Adrenal gland (tissue), 5 donors: ENCODE measurements around the gene CYP21A2.

ENCODE experiments used
- CTCF ChIP-seq, 6 experiments: fragments of 450-650 bp in 4 of 6; fragments of 200-600 bp in 2 of 6; sonication (generic) in 1 of 6; IDR thresholded peaks; 1 replicate in 5 of 6; 2 replicates in 1 of 6; pipeline versions ENCODE4 v1.5.1 to v1.8.0; 2016 to 2021; ENCODE audit warnings: antibody characterized with exemption in 6 of 6, mild to moderate bottlenecking in 2 of 6, moderate library complexity in 1 of 6
- POLR2A ChIP-seq, 2 donors: fragments of 450-650 bp; IDR thresholded peaks; one replicate each; pipeline ENCODE4 v1.6.1; 2017; ENCODE audit warnings: antibody characterized with exemption in 2 of 2, mild to moderate bottlenecking in 2 of 2, moderate library complexity in 1 of 2
- donor health status: DM: no; HTN: no; CAD: no.

- peak in 1 of 6 experiments; percentile 11 for TF ChIP-seq CTCF (IDR thresholded peaks at IDR 0.05)
- TF ChIP-seq POLR2A (IDR thresholded peaks at IDR 0.05), result peak; percentile 45 to 54
These were observed 3.2 kb downstream of the CYP21A2 start for GRCh38 chr6:32041385-32041784.
